Measurements from ENCODE around the gene DCTN1.

DCTN1 gene

GRCh38 chr2:74391580-74392448 is 11.7 kb upstream of the DCTN1 start:
- H3K9me3 Mint-ChIP-seq (ENCODE audit: low read depth), result no peaks in the 10 kb centered on the region
- H3K27me3 Mint-ChIP-seq, result no peaks in the 10 kb centered on the region
- no peak overlapping the region for H3K4me3 Mint-ChIP-seq
- no peaks in the 10 kb centered on the region for H3K36me3 Mint-ChIP-seq
- H3K27ac Mint-ChIP-seq, result peak overlapping the region; percentile 100
- no peaks in the 10 kb centered on the region for H3K4me1 Mint-ChIP-seq (ENCODE audit: low read depth)

- Mint-ChIP-seq H3K36me3 (no peaks in the 10 kb centered on the region), H3K4me3 (no peak overlapping the region), H3K27ac (peak overlapping the region; percentile 100), H3K4me1 (ENCODE audit: low read depth) (no peaks in the 10 kb centered on the region), H3K27me3 (no peaks in the 10 kb centered on the region), H3K9me3 (ENCODE audit: low read depth) (no peaks in the 10 kb centered on the region)
Observed at GRCh38 chr2:74391209-74391579, 11.1 kb upstream of the DCTN1 start.

GRCh38 chr2:74390606-74391005 is 10.5 kb upstream of the DCTN1 start:
- Mint-ChIP-seq H3K27ac (peak overlapping the region; percentile 28), H3K27me3 (no peaks in the 10 kb centered on the region), H3K4me3 (no peak overlapping the region), H3K36me3 (no peaks in the 10 kb centered on the region), H3K4me1 (ENCODE audit: low read depth) (no peaks in the 10 kb centered on the region), H3K9me3 (ENCODE audit: low read depth) (no peaks in the 10 kb centered on the region)

GRCh38 chr2:74387346-74387745 is 7.2 kb upstream of the DCTN1 start:
- peaks cover 10% of the 10 kb centered on the region for H3K4me1 Mint-ChIP-seq (ENCODE audit: low read depth)
- peaks cover 2% of the 10 kb centered on the region for H3K36me3 Mint-ChIP-seq
- no peak overlapping the region for H3K4me3 Mint-ChIP-seq

GRCh38 chr2:74385396-74385795 is 5.3 kb upstream of the DCTN1 start:
- H3K27ac Mint-ChIP-seq, result no peak overlapping the region
- no peaks in the 10 kb centered on the region for H3K27me3 Mint-ChIP-seq
- peaks cover 27% of the 10 kb centered on the region for H3K4me1 Mint-ChIP-seq (ENCODE audit: low read depth)
- no peaks in the 10 kb centered on the region for H3K9me3 Mint-ChIP-seq (ENCODE audit: low read depth)
- peaks cover 2% of the 10 kb centered on the region for H3K36me3 Mint-ChIP-seq
- no peak overlapping the region for H3K4me3 Mint-ChIP-seq

More at GRCh38 chr2:74387346-74387745, 7.2 kb upstream of the DCTN1 start:
- H3K27me3 Mint-ChIP-seq, result no peaks in the 10 kb centered on the region
- no peak overlapping the region for H3K27ac Mint-ChIP-seq
- H3K9me3 Mint-ChIP-seq (ENCODE audit: low read depth), result no peaks in the 10 kb centered on the region

GRCh38 chr2:74384051-74384450 is 3.9 kb upstream of the DCTN1 start:
- Mint-ChIP-seq H3K9me3 (ENCODE audit: low read depth) (no peaks in the 10 kb centered on the region), H3K4me1 (ENCODE audit: low read depth) (peaks cover 36% of the 10 kb centered on the region), H3K27me3 (no peaks in the 10 kb centered on the region), H3K4me3 (no peak overlapping the region), H3K27ac (peak overlapping the region; percentile 7), H3K36me3 (peaks cover 2% of the 10 kb centered on the region)

GRCh38 chr2:74383254-74383653 is 3.1 kb upstream of the DCTN1 start:
- H3K27ac Mint-ChIP-seq, result no peak overlapping the region
- peaks cover 42% of the 10 kb centered on the region for H3K4me1 Mint-ChIP-seq (ENCODE audit: low read depth)
- H3K9me3 Mint-ChIP-seq (ENCODE audit: low read depth), result no peaks in the 10 kb centered on the region
- H3K4me3 Mint-ChIP-seq, result no peak overlapping the region
- H3K27me3 Mint-ChIP-seq, result no peaks in the 10 kb centered on the region
- peaks cover 2% of the 10 kb centered on the region for H3K36me3 Mint-ChIP-seq

GRCh38 chr2:74381751-74382150 is 1.6 kb upstream of the DCTN1 start:
- no peak overlapping the region for H3K27ac Mint-ChIP-seq
- no peaks in the 10 kb centered on the region for H3K9me3 Mint-ChIP-seq (ENCODE audit: low read depth)

GRCh38 chr2:74378007-74378406 is 2.1 kb downstream of the DCTN1 start:
- H3K27ac Mint-ChIP-seq, result no peak overlapping the region
- H3K27me3 Mint-ChIP-seq, result no peaks in the 10 kb centered on the region
- peaks cover 34% of the 10 kb centered on the region for H3K4me1 Mint-ChIP-seq (ENCODE audit: low read depth)

More at GRCh38 chr2:74381751-74382150, 1.6 kb upstream of the DCTN1 start:
- H3K27me3 Mint-ChIP-seq, result no peaks in the 10 kb centered on the region
- H3K36me3 Mint-ChIP-seq, result peaks cover 4% of the 10 kb centered on the region
- H3K4me1 Mint-ChIP-seq (ENCODE audit: low read depth), result peaks cover 42% of the 10 kb centered on the region
- H3K4me3 Mint-ChIP-seq, result no peak overlapping the region

GRCh38 chr2:74375838-74376237 is 4.3 kb downstream of the DCTN1 start:
- H3K9me3 Mint-ChIP-seq (ENCODE audit: low read depth), result no peaks in the 10 kb centered on the region
- peaks cover 6% of the 10 kb centered on the region for H3K36me3 Mint-ChIP-seq
- H3K27ac Mint-ChIP-seq, result no peak overlapping the region
- no peak overlapping the region for H3K4me3 Mint-ChIP-seq
- no peaks in the 10 kb centered on the region for H3K27me3 Mint-ChIP-seq
- peaks cover 21% of the 10 kb centered on the region for H3K4me1 Mint-ChIP-seq (ENCODE audit: low read depth)

More at GRCh38 chr2:74378007-74378406, 2.1 kb downstream of the DCTN1 start:
- peaks cover 2% of the 10 kb centered on the region for H3K36me3 Mint-ChIP-seq
- no peaks in the 10 kb centered on the region for H3K9me3 Mint-ChIP-seq (ENCODE audit: low read depth)
- H3K4me3 Mint-ChIP-seq, result no peak overlapping the region

GRCh38 chr2:74374509-74375205 is 5.5 kb downstream of the DCTN1 start:
- H3K4me3 Mint-ChIP-seq, result no peak overlapping the region

GRCh38 chr2:74373985-74374384 is 6.1 kb downstream of the DCTN1 start:
- Mint-ChIP-seq H3K27ac (no peak overlapping the region), H3K27me3 (no peaks in the 10 kb centered on the region), H3K4me1 (ENCODE audit: low read depth) (peaks cover 7% of the 10 kb centered on the region), H3K9me3 (ENCODE audit: low read depth) (no peaks in the 10 kb centered on the region), H3K4me3 (no peak overlapping the region), H3K36me3 (peaks cover 8% of the 10 kb centered on the region)

More at GRCh38 chr2:74374509-74375205, 5.5 kb downstream of the DCTN1 start:
- H3K36me3 Mint-ChIP-seq, result peaks cover 8% of the 10 kb centered on the region
- H3K27ac Mint-ChIP-seq, result no peak overlapping the region
- H3K9me3 Mint-ChIP-seq (ENCODE audit: low read depth), result no peaks in the 10 kb centered on the region
- peaks cover 11% of the 10 kb centered on the region for H3K4me1 Mint-ChIP-seq (ENCODE audit: low read depth)
- H3K27me3 Mint-ChIP-seq, result no peaks in the 10 kb centered on the region

- Mint-ChIP-seq H3K9me3 (ENCODE audit: low read depth) (no peaks in the 10 kb centered on the region), H3K27me3 (no peaks in the 10 kb centered on the region), H3K4me1 (ENCODE audit: low read depth) (peaks cover 1% of the 10 kb centered on the region), H3K4me3 (no peak overlapping the region), H3K36me3 (peaks cover 8% of the 10 kb centered on the region), H3K27ac (no peak overlapping the region)
Observed at GRCh38 chr2:74373221-74373676, 6.9 kb downstream of the DCTN1 start.

GRCh38 chr2:74372674-74373073 is 7.4 kb downstream of the DCTN1 start:
- Mint-ChIP-seq H3K36me3 (peaks cover 8% of the 10 kb centered on the region), H3K4me3 (no peak overlapping the region), H3K27ac (no peak overlapping the region), H3K9me3 (ENCODE audit: low read depth) (no peaks in the 10 kb centered on the region), H3K4me1 (ENCODE audit: low read depth) (peaks cover 1% of the 10 kb centered on the region), H3K27me3 (no peaks in the 10 kb centered on the region)

GRCh38 chr2:74371421-74371820 is 8.7 kb downstream of the DCTN1 start:
- peaks cover 1% of the 10 kb centered on the region for H3K4me1 Mint-ChIP-seq (ENCODE audit: low read depth)
- no peaks in the 10 kb centered on the region for H3K9me3 Mint-ChIP-seq (ENCODE audit: low read depth)
- H3K36me3 Mint-ChIP-seq, result peaks cover 10% of the 10 kb centered on the region
- no peak overlapping the region for H3K4me3 Mint-ChIP-seq
- H3K27me3 Mint-ChIP-seq, result no peaks in the 10 kb centered on the region
- no peak overlapping the region for H3K27ac Mint-ChIP-seq
